ENCODE results near the gene USP22.

Gene USP22

GRCh38 chr17:21010705-21011596 lies 31.9 kb downstream of the USP22 start:
- H3K36me3 ChIP-seq (ENCODE audit: low read length) = peaks cover 69% of the 10 kb centered on the region
- no peaks in the 10 kb centered on the region for H3K9me2 ChIP-seq (replicated peaks; ENCODE audit: insufficient read depth, low read length)
- H3K4me3 ChIP-seq (ENCODE audit: insufficient read depth, low read length, poor library complexity, severe bottlenecking) = no peak overlapping the region
- H3K9me3 ChIP-seq (ENCODE audit: insufficient read depth, low read length) = no peaks in the 10 kb centered on the region
- peaks cover 42% of the 10 kb centered on the region for H3K79me2 ChIP-seq (ENCODE audit: insufficient read depth, low read length)
- H3F3A ChIP-seq (ENCODE audit: insufficient read depth) = peaks cover 5% of the 10 kb centered on the region; the same call in 1 of the 2 replicates
- no peak overlapping the region for H3K9ac ChIP-seq (ENCODE audit: low read length)
- peaks cover 13% of the 10 kb centered on the region; the same call in 1 of the 2 replicates for H4K20me1 ChIP-seq (ENCODE audit: low read depth, low read length)
- TF ChIP-seq EZH2phosphoT487 (conservative IDR thresholded peaks at IDR 0.05; ENCODE audit: low read length) (no peak), CTCF (IDR thresholded peaks at IDR 0.05; ENCODE audit: insufficient read depth, low read length, poor library complexity, severe bottlenecking) (no peak)
- H3K4me2 ChIP-seq (ENCODE audit: low read depth, low read length, poor library complexity, severe bottlenecking) = no peak overlapping the region
- no peak overlapping the region for H2AFZ ChIP-seq (ENCODE audit: low read depth, low read length, severe bottlenecking)
- no peak overlapping the region for H3K27ac ChIP-seq (ENCODE audit: low read depth, low read length)
- H3K27me3 ChIP-seq (ENCODE audit: low read length) = no peaks in the 10 kb centered on the region

- Histone ChIP-seq H3K9me3 (ENCODE audit: insufficient read depth, low read length) (no peaks in the 10 kb centered on the region), H3K4me3 (ENCODE audit: insufficient read depth, low read length, poor library complexity, severe bottlenecking) (no peak overlapping the region), H2AFZ (ENCODE audit: low read depth, low read length, severe bottlenecking) (no peak overlapping the region), H3K4me2 (ENCODE audit: low read depth, low read length, poor library complexity, severe bottlenecking) (no peak overlapping the region), H3K79me2 (ENCODE audit: insufficient read depth, low read length) (peaks cover 25% of the 10 kb centered on the region), H3K36me3 (ENCODE audit: low read length) (peaks cover 59% of the 10 kb centered on the region), H3K27ac (ENCODE audit: low read depth, low read length) (no peak overlapping the region), H3K27me3 (ENCODE audit: low read length) (no peaks in the 10 kb centered on the region), H3F3A (ENCODE audit: insufficient read depth) (peaks cover 5% of the 10 kb centered on the region; the same call in 1 of the 2 replicates), H3K9ac (ENCODE audit: low read length) (no peak overlapping the region), H4K20me1 (ENCODE audit: low read depth, low read length) (peaks cover 13% of the 10 kb centered on the region; the same call in 1 of the 2 replicates), H3K9me2 (replicated peaks; ENCODE audit: insufficient read depth, low read length) (no peaks in the 10 kb centered on the region)
- TF ChIP-seq EZH2phosphoT487 (conservative IDR thresholded peaks at IDR 0.05; ENCODE audit: low read length) = no peak
- no peak for TF ChIP-seq CTCF (IDR thresholded peaks at IDR 0.05; ENCODE audit: insufficient read depth, low read length, poor library complexity, severe bottlenecking)
Observed at GRCh38 chr17:21008992-21009671, 33.7 kb downstream of the USP22 start.

- peaks cover 12% of the 10 kb centered on the region; the same call in 1 of the 2 replicates for H4K20me1 ChIP-seq (ENCODE audit: low read depth, low read length)
- H3K27ac ChIP-seq (ENCODE audit: low read depth, low read length) = no peak overlapping the region
- no peaks in the 10 kb centered on the region for H3K9me3 ChIP-seq (ENCODE audit: insufficient read depth, low read length)
- TF ChIP-seq EZH2phosphoT487 (conservative IDR thresholded peaks at IDR 0.05; ENCODE audit: low read length) = no peak
- TF ChIP-seq CTCF (IDR thresholded peaks at IDR 0.05; ENCODE audit: insufficient read depth, low read length, poor library complexity, severe bottlenecking) = no peak
- H2AFZ ChIP-seq (ENCODE audit: low read depth, low read length, severe bottlenecking) = no peak overlapping the region
- H3F3A ChIP-seq (ENCODE audit: insufficient read depth) = peaks cover 5% of the 10 kb centered on the region; the same call in 1 of the 2 replicates
- no peak overlapping the region for H3K4me3 ChIP-seq (ENCODE audit: insufficient read depth, low read length, poor library complexity, severe bottlenecking)
- H3K9ac ChIP-seq (ENCODE audit: low read length) = no peak overlapping the region
- peaks cover 56% of the 10 kb centered on the region for H3K36me3 ChIP-seq (ENCODE audit: low read length)
- H3K4me2 ChIP-seq (ENCODE audit: low read depth, low read length, poor library complexity, severe bottlenecking) = no peak overlapping the region
- no peaks in the 10 kb centered on the region for H3K27me3 ChIP-seq (ENCODE audit: low read length)
- no peaks in the 10 kb centered on the region for H3K9me2 ChIP-seq (replicated peaks; ENCODE audit: insufficient read depth, low read length)
- H3K79me2 ChIP-seq (ENCODE audit: insufficient read depth, low read length) = peaks cover 22% of the 10 kb centered on the region
Observed at GRCh38 chr17:21008160-21008915, 34.5 kb downstream of the USP22 start.

All from SU-DHL-6 (cell line).